ENCODE data around the gene IGFLR1. TPM values are rescaled to one million over a fixed set of nuclear protein-coding genes. Genes with fewer than 3 reads are reported as not detected.

Gene IGFLR1
- total and polyA plus RNA-seq, 2 of the 8 experiments (the other 6 are each of a cell fraction or from before 2014, with no cell fraction given), result 8.4 to 28.9 TPM

GRCh38 chr19:35738887-35739229, 3.4 kb downstream of the IGFLR1 start:
- Histone ChIP-seq H3K79me1 (ENCODE audit: low read depth, low read length) (no peaks in the 10 kb centered on the region; the same call in 1 of the 2 replicates), H3K23ac (ENCODE audit: insufficient read length) (no peak overlapping the region), H2BK12ac (ENCODE audit: low read depth, low read length) (no peak overlapping the region), H3K4me1 (replicated peaks in 1 of 4; ENCODE audit: control insufficient read depth in 3 of 4, insufficient read depth in 4 of 4, low read length in 3 of 4) (peaks cover 0 to 3% (median 0%) of the 10 kb centered on the region in 4 experiments; a peak in 2 of 7 replicates), H3K9ac (replicated peaks in 1 of 4; ENCODE audit: extremely low read depth in 1 of 4, low read depth in 3 of 4, low read length in 3 of 4) (no peak overlapping the region), H2AK5ac (ENCODE audit: low read depth, low read length) (no peak overlapping the region), H2BK120ac (replicated peaks; ENCODE audit: low read depth, low read length) (no peak overlapping the region), H3K56ac (replicated peaks; ENCODE audit: insufficient read length, low read depth, low read length) (no peak overlapping the region), H4K20me1 (replicated peaks in 1 of 2; ENCODE audit: control insufficient read depth in 1 of 2, insufficient read depth in 2 of 2, low read length in 2 of 2) (peaks cover 0 to 14% of the 10 kb centered on the region in 2 experiments), H3K18ac (ENCODE audit: extremely low read depth, low read length) (no peak overlapping the region), H2BK5ac (ENCODE audit: low read depth, low read length) (no peak overlapping the region), H3K4me2 (ENCODE audit: insufficient read depth in 1 of 2, low read depth in 2 of 2, low read length in 2 of 2) (no peak overlapping the region; a peak in 1 of 4 replicates), H4K8ac (ENCODE audit: extremely low read depth, insufficient read depth, low read length) (no peak overlapping the region), H3K36me3 (ENCODE audit: control insufficient read depth in 2 of 4, insufficient read depth in 4 of 4, low read length in 3 of 4) (peaks cover 11 to 32% (median 18%) of the 10 kb centered on the region in 4 experiments; a peak in 6 of 8 replicates), H3K4me3 (ENCODE audit: extremely low read depth in 1 of 4, insufficient read depth in 2 of 4, low read depth in 3 of 4, low read length in 4 of 4) (no peak overlapping the region), H3K9me3 (ENCODE audit: insufficient read depth in 2 of 2, low read depth in 1 of 2, low read length in 1 of 2) (no peaks in the 10 kb centered on the region), H3K27ac (ENCODE audit: low read depth, low read length) (no peak overlapping the region), H3K79me2 (ENCODE audit: control insufficient read depth in 1 of 2, insufficient read depth in 2 of 2, low read length in 2 of 2) (no peaks in the 10 kb centered on the region), H4K91ac (replicated peaks; ENCODE audit: insufficient read length, low read length) (no peak overlapping the region), H3K14ac (ENCODE audit: insufficient read length) (no peak overlapping the region), H3K4ac (replicated peaks; ENCODE audit: insufficient read length, low read depth, low read length) (no peak overlapping the region), H3K27me3 (replicated peaks in 1 of 4; ENCODE audit: control insufficient read depth in 3 of 4, extremely low read depth in 1 of 4, insufficient read depth in 3 of 4, low read length in 3 of 4) (no peaks in the 10 kb centered on the region), H2BK20ac (ENCODE audit: low read length) (no peak overlapping the region), H2BK15ac (ENCODE audit: low read length) (no peak overlapping the region), H3K23me2 (ENCODE audit: low read depth, low read length) (peaks cover 10% of the 10 kb centered on the region; the same call in 1 of the 2 replicates), H2AFZ (ENCODE audit: low read length) (no peak overlapping the region), H4K5ac (ENCODE audit: insufficient read length, low read depth, low read length) (no peak overlapping the region)
- DNase-seq (ENCODE audit: low read depth in 1 of 2, low spot score in 2 of 2) (no peak), FAIRE-seq (no peak)
- ChIA-PET CTCF (ENCODE audit: partially characterized antibody) (interaction anchor here (1.4 to 8.9 kb wide), 2 partner anchors 15 to 44 kb away, joined by 5 to 80 read pairs; no protein-coding TSS in a partner anchor), POLR2A (ENCODE audit: partially characterized antibody) (interaction anchor here (1.9 to 7.6 kb wide), 9 partner anchors 8 to 131 kb away, joined by 5 to 54 read pairs (median 12); partner anchors contain the start of genes HSPB6 and LIN37)
- WGBS, 2 experiments (ENCODE audit: extremely low coverage in 1 of 2, insufficient coverage in 1 of 2, insufficient read length in 1 of 2, insufficient replicate concordance in 2 of 2, low coverage in 1 of 2, low lambda C conversion rate in 2 of 2, missing lambda C conversion rate in 1 of 2), result 92% methylated on average over 2 of the region's 2 CpGs; no CpG with 5 or more reads in 1 of the 2 experiments
- TF ChIP-seq SP4 (IDR thresholded peaks at IDR 0.05; ENCODE audit: low read length), result no peak
- no peak for TF ChIP-seq JUND (IDR thresholded peaks at IDR 0.05; ENCODE audit: low read length)
- no peak for TF ChIP-seq SP1 (IDR thresholded peaks at IDR 0.05; ENCODE audit: low read depth, low read length)
- TF ChIP-seq POLR2AphosphoS5 (IDR thresholded peaks at IDR 0.05; ENCODE audit: low read depth, low read length), result no peak
- TF ChIP-seq CHD2 (IDR thresholded peaks at IDR 0.05; ENCODE audit: low read length), result no peak
- no peak for TF ChIP-seq TAF1 (IDR thresholded peaks at IDR 0.05; ENCODE audit: low read depth, low read length)
- TF ChIP-seq CBX8 (IDR thresholded peaks at IDR 0.05; ENCODE audit: borderline replicate concordance, low read depth, low read length), result no peak
- no peak for TF ChIP-seq EP300 (IDR thresholded peaks at IDR 0.05; ENCODE audit: borderline replicate concordance in 1 of 2, low read depth in 2 of 2, low read length in 2 of 2)
- TF ChIP-seq GABPA (IDR thresholded peaks at IDR 0.05; ENCODE audit: borderline replicate concordance, insufficient read depth, low read length), result no peak
- no peak for TF ChIP-seq CEBPB (IDR thresholded peaks at IDR 0.05; ENCODE audit: low read depth, low read length)
- no peak for TF ChIP-seq SUZ12 (IDR thresholded peaks at IDR 0.05; ENCODE audit: low read length)
- no peak for TF ChIP-seq POU5F1 (IDR thresholded peaks at IDR 0.05; ENCODE audit: low read depth, low read length)
- no peak for TF ChIP-seq YY1 (IDR thresholded peaks at IDR 0.05; ENCODE audit: low read depth, low read length)
- no peak for TF ChIP-seq CHD1 (IDR thresholded peaks at IDR 0.05; ENCODE audit: low read depth, low read length)
- no peak for TF ChIP-seq NRF1 (IDR thresholded peaks at IDR 0.05; ENCODE audit: low read depth, low read length)
- no peak for TF ChIP-seq JUN (IDR thresholded peaks at IDR 0.05; ENCODE audit: low read depth, low read length)
- TF ChIP-seq BACH1 (IDR thresholded peaks at IDR 0.05; ENCODE audit: low read length), result no peak

Measured in H1 (cell line).